Neural progenitor cell (in vitro differentiated cells): ENCODE results near the gene CAMKK2. TPM values are rescaled to one million over a fixed set of nuclear protein-coding genes. Genes with fewer than 3 reads are reported as not detected.
A peak's percentile ranks its signal among the peaks of the same experiment; 100 is the strongest.

Experiments used
- DNase-seq: peaks from one replicate; pipeline ENCODE4 v3.0.0-alpha.2; 2016; ENCODE audit warnings: low spot score
- H2AFZ ChIP-seq: fragments of 200-600 bp; sonication (generic); replicated peaks from 2 replicates; pipeline ENCODE4 v1.6.1; 2016; ENCODE audit warnings: antibody characterized with exemption
- H3F3A ChIP-seq: fragments of 200-600 bp; sonication (generic); 2 replicates; pipeline ENCODE4 v1.6.1; 2016; ENCODE audit warnings: antibody characterized with exemption, low read depth
- H3K27ac ChIP-seq: fragments of 200-600 bp; sonication (generic); 2 replicates; pipeline ENCODE4 v1.5.1; 2016; ENCODE audit warnings: mild to moderate bottlenecking
- H3K27me3 ChIP-seq: fragments of 200-600 bp; sonication (generic); 2 replicates; pipeline ENCODE4 v1.6.1; 2016; ENCODE audit warnings: mild to moderate bottlenecking, moderate library complexity
- H3K36me3 ChIP-seq: fragments of 200-600 bp; sonication (generic); 2 replicates; pipeline ENCODE4 v1.5.1; 2016
- H3K4me1 ChIP-seq: fragments of 200-600 bp; sonication (generic); 2 replicates; pipeline ENCODE4 v1.6.1; 2016; ENCODE audit warnings: mixed run types
- H3K4me2 ChIP-seq: fragments of 200-600 bp; sonication (generic); 2 replicates; pipeline ENCODE4 v1.6.1; 2016
- H3K4me3 ChIP-seq: fragments of 200-600 bp; sonication (generic); 2 replicates; pipeline ENCODE4 v1.5.1; 2016
- H3K79me2 ChIP-seq: fragments of 200-600 bp; sonication (generic); 2 replicates; pipeline ENCODE4 v1.6.1; 2016; ENCODE audit warnings: low read depth
- H3K9ac ChIP-seq: fragments of 200-600 bp; sonication (generic); 2 replicates; pipeline ENCODE4 v1.6.1; 2016
- H3K9me3 ChIP-seq: fragments of 200-600 bp; sonication (generic); 2 replicates; pipeline ENCODE4 v1.5.1; 2016; ENCODE audit warnings: low read depth
- H4K20me1 ChIP-seq: fragments of 200-600 bp; sonication (generic); 2 replicates; pipeline ENCODE4 v1.6.1; 2016; ENCODE audit warnings: low read depth
- H3K27ac Mint-ChIP-seq: 3 replicates; pipeline ENCODE4 v1.8.0; 2021; ENCODE audit warnings: mixed read lengths
- H3K27me3 Mint-ChIP-seq: 2 replicates; pipeline ENCODE4 v1.8.0; 2022; ENCODE audit warnings: low read depth, mild to moderate bottlenecking, inconsistent platforms, moderate library complexity, mixed read lengths; ENCODE audit not compliant: insufficient read depth
- H3K36me3 Mint-ChIP-seq: 3 replicates; pipeline ENCODE4 v1.8.0; 2021; ENCODE audit warnings: mixed read lengths
- H3K4me1 Mint-ChIP-seq: 3 replicates; pipeline ENCODE4 v1.8.0; 2021; ENCODE audit warnings: mixed read lengths
- H3K4me3 Mint-ChIP-seq: 3 replicates; pipeline ENCODE4 v1.8.0; 2021; ENCODE audit warnings: mild to moderate bottlenecking, moderate library complexity, mixed read lengths
- H3K9me3 Mint-ChIP-seq: 3 replicates; pipeline ENCODE4 v1.8.0; 2020; ENCODE audit warnings: mixed read lengths
- CTCF ChIP-seq: fragments of 200-600 bp; sonication (generic); IDR thresholded peaks from 2 replicates; pipeline ENCODE4 v1.5.1; 2017; ENCODE audit warnings: antibody characterized with exemption, mild to moderate bottlenecking
- EZH2 ChIP-seq: fragments of 200-600 bp; sonication (generic); IDR thresholded peaks from 2 replicates; pipeline ENCODE4 v1.6.1; 2017; ENCODE audit warnings: antibody characterized with exemption, mild to moderate bottlenecking, moderate library complexity
- EZH2phosphoT487 ChIP-seq: fragments of 200-600 bp; sonication (generic); IDR thresholded peaks from 2 replicates; pipeline ENCODE4 v1.6.1; 2017; ENCODE audit warnings: antibody characterized with exemption
- total RNA-seq: library from RNA; depleted of rRNA; stranded (reverse); fragments of >200 nt; gene quantifications from 2 replicates; pipeline ENCODE4 v1.2.3, GENCODE V29; 2015; ENCODE audit warnings: low replicate concordance

Gene CAMKK2
- total RNA-seq, 1 donor from 2014 or later = 21.0 TPM

- TF ChIP-seq EZH2 = no peak
- TF ChIP-seq EZH2phosphoT487 = no peak
- no peak for TF ChIP-seq CTCF
- H3K4me1 Mint-ChIP-seq = no peaks in the 10 kb centered on the region
- Histone ChIP-seq H3K36me3 (no peaks in the 10 kb centered on the region), H3K79me2 (no peaks in the 10 kb centered on the region), H3K4me3 (no peak overlapping the region), H3F3A (no peaks in the 10 kb centered on the region), H3K4me2 (no peak overlapping the region), H3K4me1 (no peaks in the 10 kb centered on the region), H3K9me3 (no peaks in the 10 kb centered on the region), H2AFZ (no peak overlapping the region), H3K9ac (no peak overlapping the region), H3K27ac (peak overlapping the region; percentile 37), H4K20me1 (no peaks in the 10 kb centered on the region), H3K27me3 (no peaks in the 10 kb centered on the region)
- H3K27ac Mint-ChIP-seq = no peak overlapping the region
- H3K9me3 Mint-ChIP-seq = no peaks in the 10 kb centered on the region
- H3K27me3 Mint-ChIP-seq = peaks cover 2% of the 10 kb centered on the region
- peaks cover 11% of the 10 kb centered on the region for H3K36me3 Mint-ChIP-seq
- H3K4me3 Mint-ChIP-seq = no peak overlapping the region
- DNase-seq = no peak
Observed at GRCh38 chr12:121264951-121265515, 31.5 kb downstream of the CAMKK2 start.

GRCh38 chr12:121264135-121264534 lies 32.4 kb downstream of the CAMKK2 start:
- Histone ChIP-seq H3F3A (no peaks in the 10 kb centered on the region), H3K4me1 (no peaks in the 10 kb centered on the region), H3K27me3 (no peaks in the 10 kb centered on the region), H3K79me2 (no peaks in the 10 kb centered on the region), H2AFZ (no peak overlapping the region), H3K4me2 (no peak overlapping the region), H3K9me3 (no peaks in the 10 kb centered on the region), H4K20me1 (no peaks in the 10 kb centered on the region), H3K36me3 (no peaks in the 10 kb centered on the region), H3K9ac (no peak overlapping the region), H3K27ac (no peak overlapping the region), H3K4me3 (no peak overlapping the region)
- H3K27ac Mint-ChIP-seq = no peak overlapping the region
- no peak overlapping the region for H3K4me3 Mint-ChIP-seq
- H3K4me1 Mint-ChIP-seq = no peaks in the 10 kb centered on the region
- H3K9me3 Mint-ChIP-seq = no peaks in the 10 kb centered on the region
- H3K36me3 Mint-ChIP-seq = peaks cover 15% of the 10 kb centered on the region
- TF ChIP-seq EZH2phosphoT487 = no peak
- TF ChIP-seq EZH2 = no peak
- peaks cover 2% of the 10 kb centered on the region for H3K27me3 Mint-ChIP-seq
- no peak for DNase-seq

- Histone ChIP-seq H4K20me1 (no peaks in the 10 kb centered on the region), H3K79me2 (no peaks in the 10 kb centered on the region), H3K9me3 (no peaks in the 10 kb centered on the region), H3K9ac (no peak overlapping the region), H3F3A (no peaks in the 10 kb centered on the region), H3K27me3 (no peaks in the 10 kb centered on the region), H3K4me3 (no peak overlapping the region), H3K4me1 (no peaks in the 10 kb centered on the region), H3K4me2 (no peak overlapping the region), H2AFZ (no peak overlapping the region), H3K36me3 (no peaks in the 10 kb centered on the region), H3K27ac (no peak overlapping the region)
- no peak for TF ChIP-seq EZH2
- TF ChIP-seq CTCF = no peak
- Mint-ChIP-seq H3K9me3 (no peaks in the 10 kb centered on the region), H3K36me3 (peaks cover 18% of the 10 kb centered on the region), H3K4me3 (no peak overlapping the region), H3K27ac (no peak overlapping the region), H3K27me3 (peaks cover 2% of the 10 kb centered on the region), H3K4me1 (no peaks in the 10 kb centered on the region)
- DNase-seq = no peak
Observed at GRCh38 chr12:121263206-121263935, 33.1 kb downstream of the CAMKK2 start.

GRCh38 chr12:121261398-121261797 lies 35.1 kb downstream of the CAMKK2 start:
- Mint-ChIP-seq H3K4me3 (no peak overlapping the region), H3K27me3 (peaks cover 2% of the 10 kb centered on the region), H3K27ac (no peak overlapping the region), H3K4me1 (no peaks in the 10 kb centered on the region), H3K9me3 (no peaks in the 10 kb centered on the region), H3K36me3 (peaks cover 22% of the 10 kb centered on the region)
- TF ChIP-seq CTCF (no peak), EZH2phosphoT487 (no peak), EZH2 (no peak)
- no peak overlapping the region for H3K4me2 ChIP-seq
- no peaks in the 10 kb centered on the region for H3K9me3 ChIP-seq
- H3K9ac ChIP-seq = no peak overlapping the region
- DNase-seq = no peak
- no peaks in the 10 kb centered on the region for H3K4me1 ChIP-seq
- H4K20me1 ChIP-seq = no peaks in the 10 kb centered on the region
- H3K36me3 ChIP-seq = no peaks in the 10 kb centered on the region
- no peaks in the 10 kb centered on the region for H3K79me2 ChIP-seq
- no peaks in the 10 kb centered on the region for H3K27me3 ChIP-seq
- no peak overlapping the region for H3K4me3 ChIP-seq
- no peak overlapping the region for H2AFZ ChIP-seq
- no peak overlapping the region for H3K27ac ChIP-seq
- H3F3A ChIP-seq = no peaks in the 10 kb centered on the region
